Measurements from ENCODE around the gene MROH8. TPM values are rescaled to one million over a fixed set of nuclear protein-coding genes. Genes with fewer than 3 reads are reported as not detected.

Gene MROH8
- total RNA-seq, 2 experiments from 2014 or later: 1.3 to 5.7 TPM

GRCh38 chr20:37193821-37194220 lies 14.5 kb upstream of the MROH8 start:
- no peak overlapping the region for H3K4me3 ChIP-seq (ENCODE audit: low read depth, low read length, poor library complexity, severe bottlenecking)
- CTCF ChIA-PET (ENCODE audit: unreplicated experiment): no interaction called here
- peaks cover 27% of the 10 kb centered on the region for H3K4me1 ChIP-seq (ENCODE audit: insufficient read depth, low read length, poor library complexity, severe bottlenecking)
- H3K79me2 ChIP-seq (ENCODE audit: insufficient read depth, low read depth, low read length): peaks cover 70% of the 10 kb centered on the region
- no peaks in the 10 kb centered on the region for H3K9me3 ChIP-seq (ENCODE audit: low read length)
- no peak for DNase-seq (ENCODE audit: low spot score)
- intact Hi-C loops (cut with micrococcal nuclease; ENCODE audit: unreplicated experiment): loop anchor here (5.0 kb wide), 1 partner anchor 333 kb away; the partner anchor contains the start of gene BLCAP
- H3K27ac ChIP-seq (ENCODE audit: low read depth, low read length, poor library complexity, severe bottlenecking): no peak overlapping the region
- POLR2A ChIA-PET: no interaction called here
- H3K36me3 ChIP-seq (ENCODE audit: insufficient read depth, low read length): peaks cover 88% of the 10 kb centered on the region
- no peaks in the 10 kb centered on the region for H3K9me2 ChIP-seq (ENCODE audit: insufficient read depth, low read length)
- TF ChIP-seq, protein P1, sequence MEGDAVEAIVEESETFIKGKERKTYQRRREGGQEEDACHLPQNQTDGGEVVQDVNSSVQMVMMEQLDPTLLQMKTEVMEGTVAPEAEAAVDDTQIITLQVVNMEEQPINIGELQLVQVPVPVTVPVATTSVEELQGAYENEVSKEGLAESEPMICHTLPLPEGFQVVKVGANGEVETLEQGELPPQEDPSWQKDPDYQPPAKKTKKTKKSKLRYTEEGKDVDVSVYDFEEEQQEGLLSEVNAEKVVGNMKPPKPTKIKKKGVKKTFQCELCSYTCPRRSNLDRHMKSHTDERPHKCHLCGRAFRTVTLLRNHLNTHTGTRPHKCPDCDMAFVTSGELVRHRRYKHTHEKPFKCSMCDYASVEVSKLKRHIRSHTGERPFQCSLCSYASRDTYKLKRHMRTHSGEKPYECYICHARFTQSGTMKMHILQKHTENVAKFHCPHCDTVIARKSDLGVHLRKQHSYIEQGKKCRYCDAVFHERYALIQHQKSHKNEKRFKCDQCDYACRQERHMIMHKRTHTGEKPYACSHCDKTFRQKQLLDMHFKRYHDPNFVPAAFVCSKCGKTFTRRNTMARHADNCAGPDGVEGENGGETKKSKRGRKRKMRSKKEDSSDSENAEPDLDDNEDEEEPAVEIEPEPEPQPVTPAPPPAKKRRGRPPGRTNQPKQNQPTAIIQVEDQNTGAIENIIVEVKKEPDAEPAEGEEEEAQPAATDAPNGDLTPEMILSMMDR (conservative IDR thresholded peaks at IDR 0.05; ENCODE audit: low read length): no peak
- TF ChIP-seq EZH2phosphoT487 (IDR thresholded peaks at IDR 0.05; ENCODE audit: borderline replicate concordance, low read depth, low read length): no peak
- H3K4me2 ChIP-seq (ENCODE audit: low read length): no peak overlapping the region
- no peak overlapping the region for H2AFZ ChIP-seq (ENCODE audit: low read length)
- no TSS peak for BruUV-seq (replicated peaks)
- H4K20me1 ChIP-seq (ENCODE audit: insufficient read depth, low read length): peaks cover 39% of the 10 kb centered on the region

GRCh38 chr20:37193226-37193625 lies 13.9 kb upstream of the MROH8 start:
- Histone ChIP-seq H3K79me2 (ENCODE audit: insufficient read depth, low read depth, low read length) (peaks cover 75% of the 10 kb centered on the region), H3K4me2 (ENCODE audit: low read length) (no peak overlapping the region), H4K20me1 (ENCODE audit: insufficient read depth, low read length) (peaks cover 39% of the 10 kb centered on the region), H3K9me3 (ENCODE audit: low read length) (no peaks in the 10 kb centered on the region), H3K4me3 (ENCODE audit: low read depth, low read length, poor library complexity, severe bottlenecking) (no peak overlapping the region), H3K4me1 (ENCODE audit: insufficient read depth, low read length, poor library complexity, severe bottlenecking) (peaks cover 28% of the 10 kb centered on the region), H3K9me2 (ENCODE audit: insufficient read depth, low read length) (no peaks in the 10 kb centered on the region), H3K27ac (ENCODE audit: low read depth, low read length, poor library complexity, severe bottlenecking) (no peak overlapping the region), H2AFZ (ENCODE audit: low read length) (no peak overlapping the region), H3K36me3 (ENCODE audit: insufficient read depth, low read length) (peaks cover 88% of the 10 kb centered on the region)
- intact Hi-C loops (cut with micrococcal nuclease; ENCODE audit: unreplicated experiment): loop anchor here (5.0 kb wide), 1 partner anchor 334 kb away; the partner anchor contains the start of gene BLCAP
- no peak for DNase-seq (ENCODE audit: low spot score)
- CTCF ChIA-PET (ENCODE audit: unreplicated experiment): no interaction called here
- TF ChIP-seq, protein P1 (conservative IDR thresholded peaks at IDR 0.05; ENCODE audit: low read length): no peak
- no peak for TF ChIP-seq EZH2phosphoT487 (IDR thresholded peaks at IDR 0.05; ENCODE audit: borderline replicate concordance, low read depth, low read length)
- POLR2A ChIA-PET: no interaction called here
- BruUV-seq (replicated peaks): no TSS peak

DNA sequence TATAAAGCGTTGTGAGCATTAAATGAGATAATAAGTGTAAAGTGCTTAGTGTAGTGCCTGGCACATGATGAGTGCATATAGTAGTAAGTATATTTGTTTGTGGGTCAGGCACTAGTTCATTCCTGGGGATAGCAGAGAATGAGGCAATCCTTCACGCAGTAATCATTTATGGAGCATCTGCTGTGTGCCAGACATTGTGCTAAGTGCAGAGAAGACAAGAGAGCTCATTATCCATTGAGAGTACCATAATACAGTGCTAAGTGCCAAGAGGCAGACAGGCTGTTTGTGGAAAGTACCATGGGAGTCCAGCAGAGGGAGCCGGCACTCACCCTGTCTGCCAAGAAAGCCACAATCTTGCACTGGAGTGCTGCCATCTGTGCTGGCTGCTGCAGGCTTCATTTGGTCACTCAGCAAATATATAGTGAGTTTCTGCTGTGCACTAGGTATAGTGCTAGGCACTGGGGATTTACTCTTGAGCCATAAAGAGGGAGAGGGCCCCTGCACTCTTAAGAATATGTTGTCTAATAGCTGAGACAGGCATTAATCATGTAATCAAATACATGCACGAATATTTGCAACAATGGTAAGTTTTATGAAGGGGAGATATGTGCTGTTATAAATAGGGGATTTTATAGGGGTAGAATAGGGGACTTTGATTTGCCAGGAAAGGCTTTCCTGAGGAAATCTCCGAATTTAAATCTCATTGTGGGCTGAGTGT lies 12.9 kb upstream of the MROH8 start:
- peak; percentile 73 for DNase-seq (ENCODE audit: low spot score)
- CTCF ChIA-PET (ENCODE audit: unreplicated experiment): interaction anchor here (0.7 to 1.1 kb wide), 4 partner anchors 9 to 33 kb away, joined by 3 read pairs; no protein-coding TSS in a partner anchor
- Histone ChIP-seq H4K20me1 (ENCODE audit: insufficient read depth, low read length) (peaks cover 38% of the 10 kb centered on the region), H3K4me3 (ENCODE audit: low read depth, low read length, poor library complexity, severe bottlenecking) (no peak overlapping the region), H3K79me2 (ENCODE audit: insufficient read depth, low read depth, low read length) (peaks cover 81% of the 10 kb centered on the region), H3K4me2 (ENCODE audit: low read length) (no peak overlapping the region), H2AFZ (ENCODE audit: low read length) (no peak overlapping the region), H3K9me2 (ENCODE audit: insufficient read depth, low read length) (no peaks in the 10 kb centered on the region), H3K9me3 (ENCODE audit: low read length) (no peaks in the 10 kb centered on the region), H3K36me3 (ENCODE audit: insufficient read depth, low read length) (peaks cover 87% of the 10 kb centered on the region), H3K4me1 (ENCODE audit: insufficient read depth, low read length, poor library complexity, severe bottlenecking) (peaks cover 28% of the 10 kb centered on the region), H3K27ac (ENCODE audit: low read depth, low read length, poor library complexity, severe bottlenecking) (no peak overlapping the region)
- POLR2A ChIA-PET: no interaction called here
- intact Hi-C loops (cut with micrococcal nuclease; ENCODE audit: unreplicated experiment): loop anchor here (5.0 kb wide), 1 partner anchor 335 kb away; the partner anchor contains the start of gene BLCAP
- no TSS peak for BruUV-seq (replicated peaks)
- TF ChIP-seq, protein P1 (conservative IDR thresholded peaks at IDR 0.05; ENCODE audit: low read length): peak; percentile 92
- TF ChIP-seq EZH2phosphoT487 (IDR thresholded peaks at IDR 0.05; ENCODE audit: borderline replicate concordance, low read depth, low read length): no peak

All from OCI-LY7 (cell line).